Activated CD4-positive, alpha-beta T cell treated with anti-CD3 and anti-CD28 coated beads for 24 hours (primary cell): Measurements from ENCODE around the gene CNEP1R1.
A peak's percentile ranks its signal among the peaks of the same experiment; 100 is the strongest.

ENCODE experiments used
- DNase-seq, 2 donors: peaks; one replicate each; pipeline ENCODE4 v3.0.0-alpha.2; 2020; ENCODE audit warnings: low read depth in 2 of 2

Gene CNEP1R1

DNA sequence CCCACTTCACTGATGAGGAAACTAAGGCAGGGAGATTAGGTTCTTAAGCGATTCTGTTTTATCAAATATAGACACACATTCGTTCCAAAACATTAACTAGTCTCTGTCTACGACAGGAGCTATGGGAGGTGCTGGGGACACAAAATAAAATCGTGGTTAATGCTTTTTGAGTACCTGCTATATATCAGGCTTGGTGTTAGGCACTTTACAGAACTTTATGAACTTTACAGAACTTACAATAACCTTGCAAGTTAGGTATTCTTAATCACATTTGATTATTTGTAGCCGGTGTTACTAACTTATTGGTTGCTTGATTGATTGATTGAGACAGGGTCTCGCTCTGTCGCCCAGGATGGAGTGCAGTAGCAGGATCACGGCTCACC, 40.2 kb downstream of the CNEP1R1 start:
- no peak for DNase-seq

DNA sequence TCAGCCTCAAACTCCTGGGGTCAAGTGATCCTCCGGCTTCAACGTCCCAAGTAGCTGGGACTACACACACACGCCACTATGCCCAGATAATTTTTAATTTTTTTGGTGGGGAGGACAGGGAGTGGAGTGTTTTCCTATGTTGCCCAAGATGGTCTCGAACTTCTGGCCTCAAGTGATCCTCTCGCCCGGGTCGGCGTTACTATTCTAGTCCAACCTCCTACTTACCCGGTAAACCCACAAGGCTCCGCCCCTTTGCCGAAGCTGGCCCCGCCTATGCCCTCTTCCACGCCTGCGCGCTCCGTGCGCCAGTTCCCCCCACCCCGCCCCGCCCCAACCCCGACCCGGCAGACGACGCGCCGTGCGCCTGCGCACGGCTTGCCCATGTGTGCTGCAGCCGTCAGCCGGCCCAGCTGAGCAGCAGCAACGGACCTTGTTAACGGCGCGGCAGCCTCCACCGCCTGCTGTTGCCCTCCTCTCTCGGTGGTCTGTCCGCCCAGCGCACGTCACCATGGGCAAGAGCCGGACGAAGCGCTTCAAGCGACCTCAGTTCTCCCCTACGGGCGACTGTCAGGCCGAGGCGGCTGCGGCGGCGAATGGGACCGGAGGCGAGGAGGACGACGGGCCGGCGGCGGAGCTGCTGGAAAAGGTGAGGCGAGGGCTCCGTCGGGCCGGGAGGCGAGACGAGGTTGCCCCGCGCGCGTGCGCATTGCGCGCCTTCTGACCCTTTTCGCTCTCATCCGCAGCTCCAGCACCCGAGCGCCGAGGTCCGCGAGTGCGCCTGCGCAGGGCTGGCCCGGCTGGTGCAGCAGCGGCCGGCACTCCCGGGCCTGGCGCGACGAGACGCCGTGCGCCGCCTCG, 40.8 kb downstream of the CNEP1R1 start, which contains the start of gene HEATR3:
Gene HEATR3 (plus strand): TSS at position 347 of the 858 bp plus-strand sequence. CDS start 162 bp downstream, at position 509.
- DNase-seq: peak; percentile 90 to 94

DNA sequence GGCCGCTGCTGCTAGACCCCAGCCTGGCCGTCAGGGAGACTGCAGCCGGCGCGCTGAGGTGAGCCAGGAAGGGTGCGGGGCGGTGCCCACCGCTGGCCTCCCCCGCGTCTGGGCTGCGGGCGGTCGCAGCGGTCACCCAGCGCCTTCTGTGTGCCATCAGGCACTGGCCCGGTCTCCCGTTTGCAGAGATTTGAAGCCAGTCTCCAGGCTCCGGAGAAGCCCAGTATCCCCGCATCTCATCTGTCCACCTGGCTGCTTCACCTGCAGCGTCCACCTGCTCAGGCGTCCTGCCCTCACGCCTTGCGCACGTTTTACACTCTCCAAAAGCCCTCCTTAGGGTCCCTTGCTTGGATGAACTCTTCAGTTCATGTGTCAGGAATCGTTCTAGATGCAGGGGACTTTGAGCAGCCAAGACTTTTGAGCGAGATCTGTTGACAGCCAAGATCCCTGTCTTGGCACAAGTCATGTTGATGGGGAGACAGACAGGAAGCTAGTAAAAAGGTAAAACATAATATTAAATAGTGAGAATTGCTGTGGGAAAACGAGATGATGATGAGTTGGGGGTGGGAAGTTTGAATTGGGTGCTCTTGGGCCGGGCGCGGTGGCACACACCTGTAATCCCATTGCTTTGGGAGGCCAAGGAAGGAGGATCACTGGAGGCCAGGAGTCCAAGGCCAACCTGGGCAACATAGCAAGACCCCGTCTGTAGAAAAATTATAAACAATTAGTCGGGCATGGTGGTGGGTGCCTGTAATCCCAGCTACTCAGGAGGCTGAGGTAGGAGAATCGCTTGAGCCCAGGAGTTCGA, 41.7 kb downstream of the CNEP1R1 start:
- DNase-seq: no peak

DNA sequence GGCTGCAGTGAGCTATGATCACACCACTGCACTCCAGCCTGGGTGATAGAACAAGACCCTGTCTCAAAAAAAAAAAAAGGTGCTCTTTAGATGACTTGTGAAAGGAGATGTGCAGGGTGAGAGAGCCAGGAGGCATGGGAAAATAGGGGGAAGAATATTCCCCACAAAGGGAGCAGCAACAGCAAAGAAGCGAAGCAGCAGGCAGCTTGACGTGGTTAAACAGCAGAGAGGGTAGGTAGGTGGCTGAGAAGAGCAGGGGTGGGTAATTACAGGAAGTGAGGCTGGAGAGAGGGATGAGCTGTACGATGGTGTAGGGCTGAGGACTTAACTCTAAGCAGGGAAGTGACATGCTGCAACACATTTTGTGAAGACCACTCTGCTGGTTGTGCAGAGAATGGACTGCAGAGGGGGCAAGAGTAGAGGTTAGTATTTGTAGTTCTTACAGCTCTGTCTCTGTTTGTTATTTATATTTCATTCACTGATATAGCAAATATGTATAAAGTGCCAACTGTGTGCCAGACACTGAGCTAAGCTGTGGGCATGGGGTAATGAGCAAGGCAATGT, 42.3 kb downstream of the CNEP1R1 start:
- no peak for DNase-seq

DNA sequence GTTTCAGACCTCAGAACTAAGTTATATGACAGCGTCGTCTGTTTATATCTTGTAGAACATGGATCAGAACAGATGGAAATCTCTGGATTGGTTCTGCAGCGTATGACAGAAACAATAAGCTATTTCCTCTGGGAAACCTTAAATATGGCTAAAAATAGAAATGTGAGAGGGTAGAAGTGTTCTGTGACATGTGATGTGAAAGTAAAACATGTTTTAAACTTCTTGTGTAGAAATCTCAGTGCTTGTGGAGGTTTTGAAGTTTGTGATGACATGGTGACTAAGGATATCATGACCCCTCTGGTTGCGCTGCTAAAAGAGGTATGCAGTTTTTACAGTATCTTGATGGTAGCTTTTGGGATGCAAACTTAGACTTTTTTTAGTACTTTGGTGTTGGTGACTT, 43.5 kb downstream of the CNEP1R1 start:
- DNase-seq: no peak

DNA sequence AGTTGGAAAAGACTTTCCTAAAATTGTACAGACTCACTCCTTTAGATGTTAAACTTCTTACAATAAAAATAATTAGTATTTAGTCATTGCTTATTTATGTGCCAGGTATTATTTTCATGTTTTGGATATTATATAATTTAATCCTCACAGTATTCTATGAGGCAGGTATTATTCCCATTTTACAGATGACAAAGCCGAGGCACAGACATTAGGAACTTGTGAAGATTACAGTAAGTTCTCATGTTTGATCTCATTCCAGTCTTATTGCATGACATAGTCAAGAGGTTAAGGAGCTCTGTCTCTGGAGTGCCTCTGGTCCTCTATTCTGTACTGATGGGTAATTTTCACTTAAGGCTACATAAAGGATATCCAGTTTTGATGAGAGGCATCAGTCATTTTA, 44.0 kb downstream of the CNEP1R1 start:
- no peak for DNase-seq

DNA sequence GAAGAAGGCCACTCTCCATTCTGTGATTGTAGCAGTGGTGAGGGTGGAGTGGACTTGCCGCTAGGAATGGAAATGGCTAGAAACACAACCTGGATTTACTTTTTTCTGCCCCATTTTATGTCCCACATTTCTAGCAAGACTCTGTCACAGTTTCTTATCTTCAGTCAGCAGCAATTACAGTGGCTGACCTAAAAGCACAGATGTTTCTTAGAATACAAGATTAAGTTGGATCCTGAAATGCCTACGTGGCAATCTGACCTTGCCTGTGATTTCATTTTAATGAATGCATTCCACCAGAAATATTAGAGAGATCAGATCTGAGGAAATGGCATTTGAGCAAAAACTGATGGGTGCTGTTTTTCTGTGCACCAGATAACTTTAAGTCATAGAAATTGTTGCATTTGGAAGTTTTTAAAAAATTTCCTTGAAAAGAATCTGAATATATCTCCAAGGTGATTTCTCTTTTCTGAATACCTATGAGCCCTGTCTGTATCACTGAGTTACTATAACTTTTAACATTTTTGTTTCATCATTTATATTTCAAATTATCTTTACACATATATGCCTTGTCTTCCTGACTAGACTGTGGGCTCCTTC, 46.1 kb downstream of the CNEP1R1 start:
- DNase-seq: no peak

DNA sequence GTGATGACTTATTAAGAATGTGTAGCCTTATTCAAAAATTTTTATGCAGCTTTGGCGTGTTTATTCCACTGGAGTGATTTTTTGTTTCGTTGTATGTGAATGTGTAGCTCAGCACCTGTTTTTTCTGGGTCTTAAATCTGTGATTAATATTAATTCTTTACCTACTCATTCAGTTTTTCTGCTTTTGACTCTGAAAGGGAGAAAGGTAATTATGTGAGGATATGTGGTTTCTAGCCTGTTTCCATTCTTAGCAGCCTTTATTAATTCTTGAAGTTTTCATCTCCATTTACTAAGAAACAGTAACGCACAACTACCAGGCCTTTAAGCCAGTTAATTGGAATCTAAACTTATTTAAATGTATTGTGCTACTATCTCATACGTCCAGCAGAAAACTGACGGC, 47.7 kb downstream of the CNEP1R1 start:
- DNase-seq: no peak

DNA sequence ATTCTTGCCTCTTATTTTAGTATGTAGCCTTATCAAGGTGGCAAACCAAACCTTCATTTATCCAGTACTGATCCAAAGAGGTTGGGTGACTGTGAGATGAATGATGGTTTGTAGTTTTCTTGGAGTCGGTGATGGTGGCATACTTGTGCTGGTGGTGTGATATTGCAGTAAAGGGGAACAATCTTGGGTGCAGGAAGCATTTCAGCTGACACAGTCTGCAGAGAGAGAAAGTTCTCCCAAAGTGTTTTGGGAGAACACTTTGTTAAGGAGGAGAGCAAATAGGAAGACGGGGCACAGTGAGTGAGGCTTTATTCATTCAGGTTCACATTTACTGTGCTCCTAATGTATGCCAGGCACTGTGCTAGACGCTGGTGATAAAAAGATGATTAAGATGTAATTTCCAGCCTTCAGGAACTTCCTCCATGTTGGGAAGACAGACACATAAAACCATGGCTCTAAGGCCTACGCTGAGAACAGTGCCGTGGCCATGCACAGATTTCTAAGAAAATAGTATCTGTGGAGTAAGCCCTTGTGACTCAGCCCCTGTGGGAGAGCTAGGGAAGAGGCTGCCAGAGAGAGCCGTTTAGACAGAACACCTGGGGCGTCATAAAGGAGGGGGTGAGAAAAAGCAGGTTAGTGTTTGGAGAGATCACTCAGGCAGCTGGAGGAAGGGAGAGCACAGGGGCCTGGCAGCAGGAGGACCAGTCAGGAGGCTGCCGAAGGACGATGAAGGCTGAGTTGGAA, 54.5 kb downstream of the CNEP1R1 start:
- no peak for DNase-seq

DNA sequence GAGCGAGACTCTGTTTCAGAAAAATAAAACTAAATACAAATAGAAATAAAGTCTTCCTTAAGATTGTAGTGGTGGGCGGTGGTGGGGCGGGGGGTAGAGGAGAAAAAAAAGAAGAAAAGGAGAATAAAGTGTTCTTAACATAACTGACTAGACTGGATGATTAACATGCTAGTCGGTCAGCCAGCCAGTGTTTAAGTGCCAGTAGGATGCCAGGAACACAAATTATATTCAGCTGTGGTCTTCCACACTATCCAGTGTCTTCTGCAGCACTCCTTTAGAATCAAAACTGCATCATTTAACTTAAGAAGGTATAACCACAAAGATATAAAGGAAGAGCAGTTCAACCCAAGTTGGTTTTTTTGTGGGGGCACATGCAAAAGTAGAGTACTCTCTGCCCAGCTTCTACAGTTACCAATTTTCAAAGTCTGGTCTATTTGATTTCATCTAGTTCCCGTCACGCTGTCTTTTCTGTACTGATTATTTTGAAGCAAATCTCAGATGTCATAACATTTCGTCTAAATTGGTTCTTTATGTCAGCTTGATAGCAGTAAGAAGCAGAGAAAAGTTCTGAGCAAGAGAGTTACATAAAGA, 56.5 kb downstream of the CNEP1R1 start:
- DNase-seq: no peak

DNA sequence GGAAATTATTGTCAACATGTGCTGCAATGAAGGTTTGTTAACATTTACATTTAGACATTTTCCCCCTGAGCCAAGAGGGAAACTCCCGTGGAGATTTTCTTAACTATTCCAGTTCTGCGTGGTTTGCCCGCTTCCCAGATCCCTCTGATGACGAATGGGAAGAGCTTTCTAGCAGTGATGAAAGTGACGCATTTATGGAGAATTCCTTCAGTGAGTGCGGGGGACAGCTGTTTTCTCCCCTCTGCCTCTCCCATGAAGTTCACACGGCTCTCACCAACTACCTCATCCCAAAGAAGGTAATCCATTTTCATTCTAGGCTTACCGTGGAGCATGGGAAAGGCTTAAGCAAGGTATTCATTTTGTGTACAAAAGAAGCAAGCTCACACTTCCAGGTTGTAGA, 59.0 kb downstream of the CNEP1R1 start:
- no peak for DNase-seq

DNA sequence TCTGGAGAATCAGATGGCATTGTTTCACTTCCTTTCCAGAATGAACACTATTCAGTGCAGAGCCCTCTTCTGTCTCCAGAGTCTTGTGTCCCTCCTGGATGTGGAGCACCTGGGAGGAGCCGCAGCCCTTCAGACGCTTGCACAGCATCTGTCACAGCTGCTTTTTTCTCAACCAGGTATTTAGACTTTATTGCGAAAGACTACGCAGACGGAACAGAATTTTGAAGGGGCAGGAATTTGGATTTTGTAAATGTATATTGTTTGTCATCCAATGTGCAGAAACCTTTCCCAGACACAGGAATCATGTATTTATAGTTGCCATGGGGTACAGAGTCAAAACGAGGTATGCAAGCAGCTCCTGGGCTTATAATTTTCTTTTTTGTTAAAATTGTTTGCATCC, 61.2 kb downstream of the CNEP1R1 start:
- DNase-seq: no peak
